SK-N-SH (cell line): ENCODE data around the gene TAPBP. TPM values are rescaled to one million over a fixed set of nuclear protein-coding genes. Genes with fewer than 3 reads are reported as not detected.

Experiments used
- polyA plus RNA-seq, 3 experiments: library from polyadenylated mRNA; depleted of rRNA; stranded (reverse); fragments of >200 nt; gene quantifications; 2 replicates each; pipeline ENCODE4 v1.2.3, GENCODE V29; 2012

TAPBP gene
- polyA plus RNA-seq, 1 of the 3 experiments (the other 2 are of a cell fraction) = 44.5 TPM

Other genes with a start within 250 kb of the TAPBP start
- 1.6 and 1.9 TPM in 2 replicates for gene HLA-DPA1, start 240.4 kb downstream of the TAPBP start, polyA plus RNA-seq (2012; rRNA removed)
- 1.0 and 2.0 TPM in 2 replicates for gene HLA-DPB1, start 238.1 kb downstream of the TAPBP start, polyA plus RNA-seq (2012; rRNA removed)
- gene COL11A2, start 121.6 kb downstream of the TAPBP start, polyA plus RNA-seq (2012; rRNA removed) = 0.99 and 1.1 TPM in 2 replicates
- gene RXRB, start 113.4 kb downstream of the TAPBP start, polyA plus RNA-seq (2012; rRNA removed) = 45.8 and 61.0 TPM in 2 replicates
- gene SLC39A7, start 113.2 kb downstream of the TAPBP start, polyA plus RNA-seq (2012; rRNA removed) = 129 and 138 TPM in 2 replicates
- 33.5 and 37.5 TPM in 2 replicates for gene HSD17B8, start 109.4 kb downstream of the TAPBP start, polyA plus RNA-seq (2012; rRNA removed)
- gene RING1, start 105.6 kb downstream of the TAPBP start, polyA plus RNA-seq (2012; rRNA removed) = 55.1 and 61.3 TPM in 2 replicates
- 74.0 and 90.7 TPM in 2 replicates for gene VPS52, start 42.2 kb downstream of the TAPBP start, polyA plus RNA-seq (2012; rRNA removed)
- 12,112 and 13,423 TPM in 2 replicates for gene RPS18, start 42.0 kb downstream of the TAPBP start, polyA plus RNA-seq (2012; rRNA removed)
- gene B3GALT4, start 37.0 kb downstream of the TAPBP start, polyA plus RNA-seq (2012; rRNA removed) = 0.55 and 0.56 TPM in 2 replicates
- gene WDR46, start 24.8 kb downstream of the TAPBP start, polyA plus RNA-seq (2012; rRNA removed) = 153 and 172 TPM in 2 replicates
- gene PFDN6, start 24.5 kb downstream of the TAPBP start, polyA plus RNA-seq (2012; rRNA removed) = 182 and 213 TPM in 2 replicates
- gene RGL2, start 15.1 kb downstream of the TAPBP start, polyA plus RNA-seq (2012; rRNA removed) = 59.4 and 71.2 TPM in 2 replicates
- gene ZBTB22, start 3.7 kb upstream of the TAPBP start, polyA plus RNA-seq (2012; rRNA removed) = 19.5 and 22.2 TPM in 2 replicates
- gene DAXX, start 8.9 kb upstream of the TAPBP start, polyA plus RNA-seq (2012; rRNA removed) = 46.9 and 51.4 TPM in 2 replicates
- 29.6 and 35.9 TPM in 2 replicates for gene KIFC1, start 77.7 kb upstream of the TAPBP start, polyA plus RNA-seq (2012; rRNA removed)
- 48.7 and 59.0 TPM in 2 replicates for gene PHF1, start 96.9 kb upstream of the TAPBP start, polyA plus RNA-seq (2012; rRNA removed)
- 349 and 444 TPM in 2 replicates for gene CUTA, start 104.0 kb upstream of the TAPBP start, polyA plus RNA-seq (2012; rRNA removed)
- gene SYNGAP1, start 106.0 kb upstream of the TAPBP start, polyA plus RNA-seq (2012; rRNA removed) = 5.9 and 8.8 TPM in 2 replicates
- gene ZBTB9, start 140.5 kb upstream of the TAPBP start, polyA plus RNA-seq (2012; rRNA removed) = 5.7 and 5.9 TPM in 2 replicates